SU-DHL-6 (cell line): Measurements from ENCODE around the gene CSTB.

Source experiments
- CTCF ChIP-seq: fragments of 200-600 bp; sonication (generic); IDR thresholded peaks from one replicate; pipeline ENCODE4 v1.5.1; 2017; ENCODE audit warnings: antibody characterized with exemption, mild to moderate bottlenecking, low read length, moderate library complexity; ENCODE audit not compliant: insufficient read depth, poor library complexity, severe bottlenecking
- EZH2phosphoT487 ChIP-seq: fragments of 200-600 bp; sonication (generic), shearing (Covaris generic); conservative IDR thresholded peaks from 2 replicates; pipeline ENCODE4 v1.6.1; 2018; ENCODE audit warnings: mild to moderate bottlenecking, antibody characterized with exemption, low read length, moderate library complexity, mixed read lengths

- TF ChIP-seq CTCF (no peak), EZH2phosphoT487 (no peak)
Observed at GRCh38 chr21:43755820-43756594, 20.1 kb downstream of the CSTB start.
